Astrocyte of the spinal cord (primary cell): Measurements from ENCODE around the gene TFF1.

Experiments
- DNase-seq: peaks from one replicate; pipeline ENCODE4 v3.0.0; 2011; ENCODE audit warnings: low read depth, low spot score
- H3K4me3 ChIP-seq: 2 replicates; pipeline ENCODE4 v1.5.1; 2011; ENCODE audit warnings: low read depth, mild to moderate bottlenecking, low read length, moderate library complexity
- in situ Hi-C: cut with HindIII; loops from 2 replicates; pipeline ENCODE4 v1.10.0; 2017; ENCODE audit warnings: low sequenced_read_pairs
- TF ChIP-seq, protein P1 (sequence below): IDR thresholded peaks from 2 replicates; pipeline ENCODE4 v1.5.1; 2012; ENCODE audit warnings: low read depth, mild to moderate bottlenecking, low read length, inconsistent platforms

The TFF1 gene

DNA sequence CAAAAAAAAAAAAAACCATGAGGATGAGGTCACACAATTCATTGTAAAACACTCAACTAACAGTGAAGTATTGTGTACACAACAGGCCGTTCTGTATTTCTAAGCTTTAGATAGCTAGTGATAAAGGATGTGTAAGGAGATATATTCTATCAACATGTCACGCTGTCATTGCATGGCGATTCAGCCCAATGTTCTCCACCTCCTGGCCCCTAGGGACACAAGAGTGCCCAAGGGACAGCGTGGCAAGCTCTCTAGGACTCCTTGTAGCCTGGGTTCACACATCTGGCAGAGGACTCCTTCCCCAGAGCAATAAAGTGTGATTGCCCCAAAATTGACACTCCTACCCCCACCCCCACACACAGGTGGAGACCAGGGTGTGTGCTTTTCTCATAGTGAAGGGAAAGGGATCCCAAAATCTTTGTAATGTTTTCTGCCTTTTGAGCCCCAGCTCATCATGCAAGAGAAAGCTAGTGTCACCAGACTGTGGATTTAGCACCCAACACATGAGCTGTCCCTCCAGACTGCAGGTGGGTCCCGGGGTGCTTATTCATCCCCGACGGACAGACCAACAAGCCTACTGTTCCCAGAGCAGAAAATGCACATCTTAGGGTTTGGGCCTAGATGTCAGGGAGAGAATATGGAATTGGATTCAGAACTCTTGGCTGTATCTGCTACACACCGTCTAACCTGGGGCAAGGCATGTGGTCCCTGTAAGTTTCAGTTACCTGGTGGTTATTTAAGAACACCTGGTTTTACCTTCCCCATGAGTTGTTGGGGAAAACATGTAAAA lies 18.0 kb upstream of the TFF1 start:
- TF ChIP-seq, protein P1, sequence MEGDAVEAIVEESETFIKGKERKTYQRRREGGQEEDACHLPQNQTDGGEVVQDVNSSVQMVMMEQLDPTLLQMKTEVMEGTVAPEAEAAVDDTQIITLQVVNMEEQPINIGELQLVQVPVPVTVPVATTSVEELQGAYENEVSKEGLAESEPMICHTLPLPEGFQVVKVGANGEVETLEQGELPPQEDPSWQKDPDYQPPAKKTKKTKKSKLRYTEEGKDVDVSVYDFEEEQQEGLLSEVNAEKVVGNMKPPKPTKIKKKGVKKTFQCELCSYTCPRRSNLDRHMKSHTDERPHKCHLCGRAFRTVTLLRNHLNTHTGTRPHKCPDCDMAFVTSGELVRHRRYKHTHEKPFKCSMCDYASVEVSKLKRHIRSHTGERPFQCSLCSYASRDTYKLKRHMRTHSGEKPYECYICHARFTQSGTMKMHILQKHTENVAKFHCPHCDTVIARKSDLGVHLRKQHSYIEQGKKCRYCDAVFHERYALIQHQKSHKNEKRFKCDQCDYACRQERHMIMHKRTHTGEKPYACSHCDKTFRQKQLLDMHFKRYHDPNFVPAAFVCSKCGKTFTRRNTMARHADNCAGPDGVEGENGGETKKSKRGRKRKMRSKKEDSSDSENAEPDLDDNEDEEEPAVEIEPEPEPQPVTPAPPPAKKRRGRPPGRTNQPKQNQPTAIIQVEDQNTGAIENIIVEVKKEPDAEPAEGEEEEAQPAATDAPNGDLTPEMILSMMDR: no peak
- H3K4me3 ChIP-seq: no peak overlapping the region
- no peak for DNase-seq
- in situ Hi-C loops: no loop called here

DNA sequence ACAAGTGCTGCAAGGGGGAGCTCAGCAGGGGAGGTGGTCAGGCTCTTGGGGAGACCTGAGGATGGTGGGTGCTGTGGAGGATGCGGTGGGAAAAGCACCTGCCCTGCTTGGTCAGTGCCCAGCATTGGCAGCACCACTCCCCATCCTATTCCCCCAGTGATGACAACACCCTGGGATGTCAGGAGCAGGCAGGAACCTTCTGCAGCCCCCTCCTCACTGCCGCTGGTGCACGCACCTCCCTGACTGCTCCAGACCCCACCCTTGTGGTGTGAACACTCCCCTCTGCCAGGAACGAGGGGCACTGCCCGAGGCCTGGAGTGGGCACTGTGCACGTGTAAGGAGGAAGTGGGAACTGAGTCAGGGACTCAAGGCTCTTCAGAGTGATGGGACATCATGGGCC lies 17.0 kb upstream of the TFF1 start:
- TF ChIP-seq, protein P1: no peak
- no peak for DNase-seq
- in situ Hi-C loops: no loop called here
- H3K4me3 ChIP-seq: no peak overlapping the region

DNA sequence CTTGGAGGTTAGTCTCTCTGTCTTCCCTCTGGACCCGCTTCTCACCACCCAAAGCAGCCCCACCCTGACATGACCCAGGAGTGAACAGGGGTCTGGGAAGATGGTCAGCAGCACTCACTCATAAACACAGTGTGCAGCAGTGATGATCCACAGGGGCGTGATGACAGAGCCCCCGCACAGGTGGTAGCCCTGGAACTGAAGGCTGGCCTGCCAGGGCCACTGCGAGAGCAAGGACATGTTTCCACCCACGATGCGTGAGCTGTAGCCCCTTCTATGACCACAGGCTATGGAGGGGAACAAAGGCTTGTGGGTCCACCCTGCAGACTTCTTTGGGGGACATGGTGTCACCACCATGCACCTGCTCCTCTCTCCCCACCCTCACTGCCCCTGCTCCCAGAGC lies 16.6 kb upstream of the TFF1 start:
- in situ Hi-C loops: no loop called here
- TF ChIP-seq, protein P1: no peak
- H3K4me3 ChIP-seq: no peak overlapping the region
- no peak for DNase-seq

DNA sequence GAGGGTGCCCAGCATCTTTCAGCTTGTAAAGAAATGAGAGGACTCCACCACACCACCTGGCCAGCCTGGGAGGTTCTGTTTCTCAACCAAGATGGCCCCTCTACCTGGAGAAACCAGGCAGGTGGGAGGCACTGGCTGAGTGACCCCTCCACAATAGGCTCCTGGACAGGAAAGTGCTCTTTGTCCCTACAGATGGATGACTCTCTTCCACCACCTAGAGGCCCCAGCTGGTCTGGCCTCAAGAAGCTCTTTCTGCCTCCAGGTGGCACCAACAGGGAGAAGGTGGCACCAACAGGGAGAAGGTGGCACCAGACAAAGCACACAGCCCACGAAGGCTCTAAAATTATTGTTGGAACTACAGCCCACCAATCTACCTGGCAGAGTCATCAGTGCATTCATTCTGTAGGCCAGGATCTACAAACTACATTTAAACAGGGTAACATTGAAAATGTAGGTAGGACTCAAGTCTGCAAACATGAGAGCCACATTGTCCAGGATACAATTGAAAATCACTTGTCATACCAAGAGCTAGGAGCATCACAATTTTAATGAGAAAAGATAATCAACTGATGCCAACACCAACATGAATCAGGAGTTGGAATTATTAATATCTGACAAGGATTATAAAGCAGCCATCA lies 15.1 kb upstream of the TFF1 start:
- TF ChIP-seq, protein P1: peak; percentile 80
- in situ Hi-C loops: no loop called here
- DNase-seq: peak; percentile 22
- no peak overlapping the region for H3K4me3 ChIP-seq

DNA sequence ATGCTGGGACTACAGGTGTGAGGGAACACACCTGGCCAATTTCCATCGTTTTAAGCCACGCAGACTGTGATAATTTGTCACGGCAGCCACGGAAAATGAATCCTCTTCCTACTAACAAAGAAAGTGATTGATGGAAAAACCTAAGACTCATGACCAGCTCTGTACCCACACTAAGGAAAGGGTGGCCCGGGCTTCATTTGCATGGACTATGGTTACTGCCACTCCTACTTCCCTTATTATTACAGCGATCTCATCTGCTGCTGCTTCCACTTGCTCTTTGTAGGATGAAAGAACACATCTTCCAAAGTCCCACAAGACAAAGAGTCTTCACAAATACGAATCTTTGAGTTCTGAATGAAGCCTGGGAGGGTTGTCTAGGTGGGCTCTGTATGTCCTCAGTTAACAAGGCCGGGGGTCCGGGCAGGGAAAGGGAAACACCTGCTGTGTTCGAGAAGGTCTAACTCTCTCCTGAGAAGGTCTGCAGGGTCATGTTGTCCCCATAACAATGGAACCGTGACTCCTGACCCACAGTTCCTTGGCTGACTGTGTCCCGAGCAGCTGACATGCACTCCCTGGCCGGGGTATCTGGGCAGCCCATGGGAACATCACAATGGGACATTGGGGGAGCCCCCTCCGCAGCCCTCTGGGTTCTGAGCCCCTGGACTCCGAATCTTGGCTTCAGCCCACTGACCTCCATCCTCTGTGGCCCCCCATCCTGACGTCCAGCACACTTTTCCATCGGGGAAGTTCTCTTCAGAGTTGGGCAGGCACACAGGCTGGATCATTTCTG lies 13.3 kb upstream of the TFF1 start:
- in situ Hi-C loops: no loop called here
- TF ChIP-seq, protein P1: no peak
- no peak for DNase-seq
- H3K4me3 ChIP-seq: no peak overlapping the region

DNA sequence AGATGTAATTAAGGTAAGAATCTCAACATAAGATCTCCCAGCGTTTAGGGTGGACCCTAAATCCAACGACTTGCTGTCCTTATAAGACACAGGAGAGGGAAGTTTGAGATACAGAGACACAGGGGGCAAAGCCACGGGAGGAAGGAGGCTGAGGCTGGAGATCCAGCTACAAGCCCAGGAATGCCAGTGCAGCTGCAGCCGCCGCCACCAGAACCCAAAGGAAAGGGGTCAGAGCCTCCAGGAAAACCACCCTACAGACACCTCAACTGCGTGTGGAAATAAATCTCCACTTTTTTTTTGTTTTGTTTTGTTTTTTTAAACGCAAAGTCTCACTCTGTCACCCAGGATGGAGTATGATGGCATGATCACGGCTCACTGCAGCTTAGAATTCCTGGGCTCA lies 12.1 kb upstream of the TFF1 start:
- TF ChIP-seq, protein P1: no peak
- H3K4me3 ChIP-seq: no peak overlapping the region
- in situ Hi-C loops: no loop called here
- no peak for DNase-seq
